Stimulated activated CD8-positive, alpha-beta memory T cell treated with anti-CD3 and anti-CD28 coated beads, Interleukin-2, amount 100 ng/mL, for 1 hour (primary cell): Measurements from ENCODE around the gene ENTPD2.
A peak's percentile ranks its signal among the peaks of the same experiment; 100 is the strongest.

Source experiments
- DNase-seq, 2 donors: peaks; one replicate each; pipeline ENCODE4 v3.0.0-alpha.2; 2020; ENCODE audit warnings: low read depth in 2 of 2

Gene ENTPD2

GRCh38 chr9:137053944-137054931 lies at the start of gene ENTPD2:
TSS of gene ENTPD2 (minus strand) at chr9:137054061. CDS start at chr9:137053997, 64 bp downstream.
- DNase-seq, result no peak

- DNase-seq, result no peak
These were observed 49.5 kb upstream of the ENTPD2 start for GRCh38 chr9:137103206-137103999.

GRCh38 chr9:137099231-137099630 lies 45.4 kb upstream of the ENTPD2 start:
- DNase-seq, result no peak

GRCh38 chr9:137097761-137098462 lies 44.1 kb upstream of the ENTPD2 start:
- DNase-seq, result no peak

- DNase-seq, result no peak
These were observed 43.1 kb upstream of the ENTPD2 start for GRCh38 chr9:137096785-137097546.

- peak; percentile 57 to 74 for DNase-seq
These were observed 42.0 kb upstream of the ENTPD2 start for GRCh38 chr9:137095664-137096517.

- DNase-seq, result no peak
These were observed 35.5 kb upstream of the ENTPD2 start for GRCh38 chr9:137089232-137089947.

GRCh38 chr9:137088121-137088520 lies 34.3 kb upstream of the ENTPD2 start:
- DNase-seq, result no peak

- no peak for DNase-seq
These were observed 33.6 kb upstream of the ENTPD2 start for GRCh38 chr9:137087409-137087925.

- peak; percentile 97 to 98 for DNase-seq
These were observed 32.9 kb upstream of the ENTPD2 start, which contains the start of gene MAN1B1 for GRCh38 chr9:137086531-137087408. TSS of gene MAN1B1 (plus strand) at chr9:137086985. CDS start at chr9:137087000, 15 bp downstream.

GRCh38 chr9:137085920-137086530 lies 32.2 kb upstream of the ENTPD2 start:
- no peak for DNase-seq

GRCh38 chr9:137084526-137084925 lies 30.7 kb upstream of the ENTPD2 start:
- no peak for DNase-seq

- no peak for DNase-seq
These were observed 29.6 kb upstream of the ENTPD2 start for GRCh38 chr9:137083394-137084004.

GRCh38 chr9:137082925-137083290 lies 29.0 kb upstream of the ENTPD2 start:
- no peak for DNase-seq

GRCh38 chr9:137082222-137082924 lies 28.5 kb upstream of the ENTPD2 start:
- no peak for DNase-seq

GRCh38 chr9:137080260-137081122 lies 26.6 kb upstream of the ENTPD2 start:
- no peak for DNase-seq
